SK-N-SH (cell line): Measurements from ENCODE around the gene CSRP1. TPM values are rescaled to one million over a fixed set of nuclear protein-coding genes. Genes with fewer than 3 reads are reported as not detected.

Experiments
- CTCF ChIA-PET: fragments of 300-600, 350-600 bp; formaldehyde crosslinking; extraction: SDS; loops from one replicate; lab custom pipeline; 2021; lab: Yijun Ruan, JAX
- POLR2A ChIA-PET: fragments of 350-600 bp; sonication (Branson Sonifier 250); formaldehyde crosslinking; extraction: SDS; loops from one replicate; lab custom pipeline; 2020; ENCODE audit warnings: antibody characterized with exemption, inconsistent platforms; lab: Yijun Ruan, JAX
- DNase-seq: peaks from one replicate; pipeline ENCODE4 v3.0.0; 2012
- H2AFZ ChIP-seq: fragments of 200-600 bp; sonication (generic); 2 replicates; pipeline ENCODE4 v1.8.1; 2016; ENCODE audit warnings: antibody characterized with exemption, mild to moderate bottlenecking, low read depth
- H3F3A ChIP-seq: fragments of 200-600 bp; sonication (generic); replicated peaks from 2 replicates; pipeline ENCODE3; 2016; ENCODE audit warnings: antibody characterized with exemption, mild to moderate bottlenecking; ENCODE audit not compliant: insufficient read depth
- H3K27ac ChIP-seq, 2 experiments: fragments of 200-500 bp in 1 of 2; fragments of 200-600 bp in 1 of 2; sonication (Bioruptor generic) in 1 of 2; sonication (generic), shearing (Covaris generic) in 1 of 2; 2 replicates each; pipeline versions ENCODE4 v1.5.1 to v1.6.1; 2014 to 2016; ENCODE audit warnings: low read depth in 2 of 2, inconsistent platforms in 1 of 2, low read length in 1 of 2, mild to moderate bottlenecking in 1 of 2, mixed read lengths in 1 of 2
- H3K27me3 ChIP-seq: fragments of 200-600 bp; sonication (generic), shearing (Covaris generic); 2 replicates; pipeline ENCODE4 v1.6.1; 2016; ENCODE audit warnings: mixed run types; ENCODE audit not compliant: insufficient read depth
- H3K36me3 ChIP-seq, 2 experiments: fragments of 200-500 bp in 1 of 2; fragments of 200-600 bp in 1 of 2; sonication (Bioruptor generic) in 1 of 2; sonication (generic) in 1 of 2; replicated peaks in 1 of 2; 2 replicates each; pipeline versions ENCODE3 to v1.5.1; 2014 to 2016; ENCODE audit warnings: low read length in 1 of 2, mild to moderate bottlenecking in 1 of 2; ENCODE audit not compliant: insufficient read depth in 2 of 2, control insufficient read depth in 1 of 2
- H3K4me1 ChIP-seq, 2 experiments: fragments of 200-500 bp in 1 of 2; fragments of 200-600 bp in 1 of 2; sonication (Bioruptor generic) in 1 of 2; sonication (generic), shearing (Covaris generic) in 1 of 2; 2 replicates each; pipeline versions ENCODE4 v1.5.1 to v1.6.1; 2014 to 2016; ENCODE audit warnings: low read depth in 1 of 2, low read length in 1 of 2, mixed run types in 1 of 2; ENCODE audit not compliant: insufficient read depth in 2 of 2, control insufficient read depth in 1 of 2
- H3K4me2 ChIP-seq: fragments of 200-600 bp; sonication (generic), shearing (Covaris generic); 2 replicates; pipeline ENCODE4 v1.6.1; 2017; ENCODE audit warnings: mixed run types
- H3K4me3 ChIP-seq, 2 experiments: fragments of 200-500 bp in 1 of 2; fragments of 200-600 bp in 1 of 2; sonication (Bioruptor generic) in 1 of 2; sonication (generic), shearing (Covaris generic) in 1 of 2; 2 replicates each; pipeline versions ENCODE4 v1.5.1 to v1.8.1; 2014 to 2016; ENCODE audit warnings: low read depth in 2 of 2, inconsistent platforms in 1 of 2, low read length in 1 of 2, mild to moderate bottlenecking in 1 of 2, mixed read lengths in 1 of 2, moderate library complexity in 1 of 2
- H3K79me2 ChIP-seq: fragments of 200-600 bp; sonication (generic); 2 replicates; pipeline ENCODE4 v1.8.1; 2017; ENCODE audit warnings: mild to moderate bottlenecking; ENCODE audit not compliant: insufficient read depth
- H3K9ac ChIP-seq: fragments of 200-600 bp; sonication (generic); 2 replicates; pipeline ENCODE4 v1.6.1; 2017; ENCODE audit warnings: mixed run types
- H3K9me2 ChIP-seq: fragments of 200-600 bp; sonication (generic); 2 replicates; pipeline ENCODE4 v1.6.1; 2017; ENCODE audit warnings: mixed run types
- H3K9me3 ChIP-seq: fragments of 200-600 bp; sonication (generic); 2 replicates; pipeline ENCODE4 v1.6.1; 2017; ENCODE audit warnings: mixed run types, mild to moderate bottlenecking, moderate library complexity
- H4K20me1 ChIP-seq: fragments of 200-600 bp; sonication (generic); 2 replicates; pipeline ENCODE4 v1.6.1; 2017; ENCODE audit warnings: mild to moderate bottlenecking, mixed run types; ENCODE audit not compliant: insufficient read depth
- CHD2 ChIP-seq: fragments of 150-350 bp; IDR thresholded peaks from 2 replicates; pipeline ENCODE4 v1.6.1; 2018; ENCODE audit warnings: low read length; ENCODE audit not compliant: partially characterized antibody
- ELF1 ChIP-seq: IDR thresholded peaks from 2 replicates; pipeline ENCODE4 v1.4.0; 2012
- GATA2 ChIP-seq: sonication (generic); formaldehyde crosslinking; IDR thresholded peaks from 2 replicates; pipeline ENCODE4 v1.5.0; 2020; ENCODE audit warnings: mild to moderate bottlenecking, missing genetic modification reagents
- JUND ChIP-seq: IDR thresholded peaks from 2 replicates; pipeline ENCODE4 v1.4.0; 2012
- MEF2A ChIP-seq: IDR thresholded peaks from 2 replicates; pipeline ENCODE4 v1.4.0; 2012; ENCODE audit warnings: low read depth, borderline replicate concordance
- MXI1 ChIP-seq: IDR thresholded peaks from 2 replicates; pipeline ENCODE4 v1.6.1; 2012; ENCODE audit warnings: mild to moderate bottlenecking, low read depth, low read length, improper control_type of control experiment
- NRF1 ChIP-seq: IDR thresholded peaks from 2 replicates; pipeline ENCODE4 v1.6.1; 2012; ENCODE audit warnings: low read depth, mild to moderate bottlenecking, low read length
- PBX3 ChIP-seq: IDR thresholded peaks from 2 replicates; pipeline ENCODE4; 2012
- REST ChIP-seq: IDR thresholded peaks from 2 replicates; pipeline ENCODE4 v1.6.1; 2012; ENCODE audit warnings: mild to moderate bottlenecking, low read depth, low read length, moderate library complexity
- RFX5 ChIP-seq: IDR thresholded peaks from 2 replicates; pipeline ENCODE4 v1.6.1; 2012; ENCODE audit warnings: mild to moderate bottlenecking, improper control_type of control experiment, low read length
- SMC3 ChIP-seq: IDR thresholded peaks from 2 replicates; pipeline ENCODE4 v1.6.1; 2012; ENCODE audit warnings: low read depth, low read length, improper control_type of control experiment
- TAF1 ChIP-seq: IDR thresholded peaks from 2 replicates; pipeline ENCODE4 v1.6.1; 2012; ENCODE audit warnings: low read depth, mild to moderate bottlenecking, low read length, moderate library complexity, borderline replicate concordance
- TCF12 ChIP-seq: IDR thresholded peaks from 2 replicates; pipeline ENCODE4 v1.4.0; 2012
- WGBS: methylation state at CpG from one replicate; pipeline ENCODE4 v1.1.6; 2017; ENCODE audit warnings: low lambda C conversion rate; 5-methylcytosine and 5-hydroxymethylcytosine counted together
- polyA plus RNA-seq, 3 experiments: library from polyadenylated mRNA; depleted of rRNA; stranded (reverse); fragments of >200 nt; gene quantifications; 2 replicates each; pipeline ENCODE4 v1.2.3, GENCODE V29; 2012

The CSRP1 gene
- polyA plus RNA-seq, 1 of the 3 experiments (the other 2 are of a cell fraction): 373 TPM

GRCh38 chr1:201530741-201531531 is 24.0 kb upstream of the CSRP1 start (continued):
- TF ChIP-seq REST: no peak
- TF ChIP-seq RFX5: no peak
- TF ChIP-seq GATA2 (CRISPR knock-in tag): no peak
- no peak for TF ChIP-seq CHD2
- TF ChIP-seq MXI1: peak; percentile 88; the same call in 1 of the 2 replicates
- TF ChIP-seq MEF2A: no peak
- TF ChIP-seq SMC3: peak; percentile 78
- no peak for TF ChIP-seq ELF1
- peak; percentile 75; the same call in 1 of the 2 replicates for TF ChIP-seq TCF12
- TF ChIP-seq JUND: no peak
- no peak for TF ChIP-seq NRF1

GRCh38 chr1:201528631-201529252 is 21.8 kb upstream of the CSRP1 start:
- peak; percentile 5; the same call in 1 of the 2 replicates for TF ChIP-seq PBX3
- no peak for TF ChIP-seq TAF1
- Histone ChIP-seq H3K9me2 (no peaks in the 10 kb centered on the region), H3K4me1 (peaks cover 8 to 21% of the 10 kb centered on the region in 2 experiments; a peak in 3 of 4 replicates), H3K79me2 (no peaks in the 10 kb centered on the region), H2AFZ (no peak overlapping the region), H3K4me2 (no peak overlapping the region), H3F3A (peaks cover 18% of the 10 kb centered on the region), H3K27ac (peak overlapping the region in 1 of 2 experiments; percentile 48; a peak in 1 of 4 replicates), H3K9me3 (peaks cover 7% of the 10 kb centered on the region), H4K20me1 (no peaks in the 10 kb centered on the region), H3K36me3 (no peaks in the 10 kb centered on the region), H3K9ac (no peak overlapping the region), H3K27me3 (no peaks in the 10 kb centered on the region), H3K4me3 (no peak overlapping the region)
- 76% methylated on average over 3 of the region's 3 CpGs for WGBS
- no peak for DNase-seq
- ChIA-PET CTCF (interaction anchor here (0.7 to 14.0 kb wide), 5 partner anchors 15 to 265 kb away, joined by 3 to 196 read pairs (median 83); no protein-coding TSS in a partner anchor), POLR2A (no interaction called here)
